Measurements from ENCODE around the gene SGMS1.

GRCh38 chr10:50403074-50403473, 220.7 kb downstream of the SGMS1 start:
- TF ChIP-seq CTCF (conservative IDR thresholded peaks at IDR 0.05; ENCODE audit: low read depth in 2 of 2) (no peak), JUNB (IDR thresholded peaks at IDR 0.05; ENCODE audit: unreplicated experiment) (no peak), EZH2 (IDR thresholded peaks at IDR 0.05; ENCODE audit: low read depth, unreplicated experiment) (no peak), ZNF331 (CRISPR knock-in tag; IDR thresholded peaks at IDR 0.05; ENCODE audit: low read depth) (no peak), EZH2phosphoT487 (IDR thresholded peaks at IDR 0.05; ENCODE audit: unreplicated experiment) (no peak), STAT1 (IDR thresholded peaks at IDR 0.05; ENCODE audit: unreplicated experiment) (no peak), ZNF114 (CRISPR knock-in tag; IDR thresholded peaks at IDR 0.05) (no peak), POLR2AphosphoS5 (IDR thresholded peaks at IDR 0.05; ENCODE audit: low read depth) (no peak), CREB1 (CRISPR knock-in tag; IDR thresholded peaks at IDR 0.05; ENCODE audit: low read depth) (no peak)
- TF ChIP-seq, protein P1, sequence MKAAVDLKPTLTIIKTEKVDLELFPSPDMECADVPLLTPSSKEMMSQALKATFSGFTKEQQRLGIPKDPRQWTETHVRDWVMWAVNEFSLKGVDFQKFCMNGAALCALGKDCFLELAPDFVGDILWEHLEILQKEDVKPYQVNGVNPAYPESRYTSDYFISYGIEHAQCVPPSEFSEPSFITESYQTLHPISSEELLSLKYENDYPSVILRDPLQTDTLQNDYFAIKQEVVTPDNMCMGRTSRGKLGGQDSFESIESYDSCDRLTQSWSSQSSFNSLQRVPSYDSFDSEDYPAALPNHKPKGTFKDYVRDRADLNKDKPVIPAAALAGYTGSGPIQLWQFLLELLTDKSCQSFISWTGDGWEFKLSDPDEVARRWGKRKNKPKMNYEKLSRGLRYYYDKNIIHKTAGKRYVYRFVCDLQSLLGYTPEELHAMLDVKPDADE (IDR thresholded peaks at IDR 0.05): no peak
- TF ChIP-seq, protein P2, sequence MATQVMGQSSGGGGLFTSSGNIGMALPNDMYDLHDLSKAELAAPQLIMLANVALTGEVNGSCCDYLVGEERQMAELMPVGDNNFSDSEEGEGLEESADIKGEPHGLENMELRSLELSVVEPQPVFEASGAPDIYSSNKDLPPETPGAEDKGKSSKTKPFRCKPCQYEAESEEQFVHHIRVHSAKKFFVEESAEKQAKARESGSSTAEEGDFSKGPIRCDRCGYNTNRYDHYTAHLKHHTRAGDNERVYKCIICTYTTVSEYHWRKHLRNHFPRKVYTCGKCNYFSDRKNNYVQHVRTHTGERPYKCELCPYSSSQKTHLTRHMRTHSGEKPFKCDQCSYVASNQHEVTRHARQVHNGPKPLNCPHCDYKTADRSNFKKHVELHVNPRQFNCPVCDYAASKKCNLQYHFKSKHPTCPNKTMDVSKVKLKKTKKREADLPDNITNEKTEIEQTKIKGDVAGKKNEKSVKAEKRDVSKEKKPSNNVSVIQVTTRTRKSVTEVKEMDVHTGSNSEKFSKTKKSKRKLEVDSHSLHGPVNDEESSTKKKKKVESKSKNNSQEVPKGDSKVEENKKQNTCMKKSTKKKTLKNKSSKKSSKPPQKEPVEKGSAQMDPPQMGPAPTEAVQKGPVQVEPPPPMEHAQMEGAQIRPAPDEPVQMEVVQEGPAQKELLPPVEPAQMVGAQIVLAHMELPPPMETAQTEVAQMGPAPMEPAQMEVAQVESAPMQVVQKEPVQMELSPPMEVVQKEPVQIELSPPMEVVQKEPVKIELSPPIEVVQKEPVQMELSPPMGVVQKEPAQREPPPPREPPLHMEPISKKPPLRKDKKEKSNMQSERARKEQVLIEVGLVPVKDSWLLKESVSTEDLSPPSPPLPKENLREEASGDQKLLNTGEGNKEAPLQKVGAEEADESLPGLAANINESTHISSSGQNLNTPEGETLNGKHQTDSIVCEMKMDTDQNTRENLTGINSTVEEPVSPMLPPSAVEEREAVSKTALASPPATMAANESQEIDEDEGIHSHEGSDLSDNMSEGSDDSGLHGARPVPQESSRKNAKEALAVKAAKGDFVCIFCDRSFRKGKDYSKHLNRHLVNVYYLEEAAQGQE (IDR thresholded peaks at IDR 0.05; ENCODE audit: unreplicated experiment): no peak
